SIG-M5 treated with dmso at 0.1 percent for 504 hours (cell line): Measurements from ENCODE around the gene GALNT11.
"Not testable (repeated sequence)": the region's sequence is repeated elsewhere in the genome, so short reads cannot be mapped to it uniquely, and the experiment has no call there.

Experiments
- DNase-seq: peaks from one replicate; lab custom pipeline; 2025; ENCODE audit not compliant: unreplicated experiment; lab: John Stamatoyannopoulos, UW

Gene GALNT11

GRCh38 chr7:152074673-152075072 lies 49.2 kb downstream of the GALNT11 start:
- no peak for DNase-seq

GRCh38 chr7:152075379-152075778 lies 49.9 kb downstream of the GALNT11 start:
- DNase-seq: not testable (repeated sequence)

- peak; percentile 5 for DNase-seq
These were observed 50.9 kb downstream of the GALNT11 start for GRCh38 chr7:152076324-152076821.

DNA sequence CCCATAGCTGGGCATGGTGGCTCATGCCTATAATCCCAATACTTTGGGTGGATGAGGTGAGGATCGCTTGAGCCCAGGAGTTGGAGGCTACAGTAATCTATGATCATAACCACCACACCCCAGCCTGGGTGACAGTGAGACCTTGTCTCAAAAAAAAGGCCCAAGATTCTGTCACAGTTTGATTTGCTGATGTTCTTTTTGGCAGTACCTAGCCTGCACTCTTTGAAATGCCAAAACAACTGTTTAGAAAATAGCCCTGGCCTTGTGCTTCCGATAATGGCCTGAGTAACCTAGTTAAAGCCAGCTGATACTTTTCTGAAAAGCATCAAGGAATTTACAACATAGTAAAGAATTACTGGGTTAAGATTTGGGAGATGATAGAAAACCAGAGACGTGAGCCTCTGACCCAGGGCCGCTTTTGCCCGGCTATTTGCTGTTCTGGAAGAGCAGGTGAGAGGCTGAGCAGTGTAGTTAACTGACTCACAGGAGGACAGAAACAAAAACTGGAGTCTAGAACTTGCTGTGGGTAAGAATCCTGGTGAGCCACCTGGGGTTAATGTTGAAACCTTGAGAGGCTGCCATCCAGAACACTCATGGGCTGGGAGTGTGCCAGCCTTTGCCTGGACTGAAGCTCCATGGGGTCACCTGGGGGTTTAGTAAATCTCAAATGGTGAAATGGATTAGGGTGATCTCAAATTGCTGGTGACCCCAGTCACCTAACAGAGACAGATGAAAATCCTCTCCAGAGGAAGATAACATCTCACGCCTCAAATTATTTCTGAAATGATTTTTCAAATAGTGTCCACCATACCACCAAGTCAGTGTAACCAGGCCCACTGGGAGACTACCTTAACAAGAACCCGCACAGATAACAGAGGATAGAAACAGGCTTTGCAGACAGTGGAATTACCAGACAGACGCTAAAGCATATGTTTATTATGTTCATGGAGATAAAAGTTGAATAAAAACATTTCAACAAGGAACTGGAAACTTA lies 51.8 kb downstream of the GALNT11 start:
- no peak for DNase-seq

DNA sequence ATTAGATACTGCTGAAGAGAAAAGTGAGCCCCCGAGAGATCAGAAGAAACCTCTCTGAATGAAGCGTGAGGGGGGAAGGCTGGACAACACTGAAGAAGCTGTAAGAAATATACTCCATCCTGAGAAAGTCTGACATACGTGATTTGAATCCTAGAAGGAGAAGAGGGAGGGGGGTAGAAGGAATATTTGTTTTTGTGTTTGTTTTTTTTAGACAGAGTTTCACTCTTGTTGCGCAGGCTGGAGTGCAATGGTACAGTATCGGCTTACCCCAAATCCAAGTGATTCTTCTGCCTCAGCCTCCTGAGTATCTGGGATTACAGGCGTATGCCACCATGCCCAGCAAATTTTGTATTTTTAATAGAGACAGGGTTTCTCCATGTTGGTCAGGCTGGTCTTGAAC lies 52.6 kb downstream of the GALNT11 start:
- DNase-seq: no peak

- no peak for DNase-seq
These were observed 53.3 kb downstream of the GALNT11 start for GRCh38 chr7:152078786-152079185.

- no peak for DNase-seq
These were observed 55.6 kb downstream of the GALNT11 start for GRCh38 chr7:152081088-152081487.

GRCh38 chr7:152082073-152082721 lies 56.7 kb downstream of the GALNT11 start:
- peak; percentile 50 for DNase-seq

- DNase-seq: no peak
These were observed 59.7 kb downstream of the GALNT11 start for GRCh38 chr7:152085131-152085530.

DNA sequence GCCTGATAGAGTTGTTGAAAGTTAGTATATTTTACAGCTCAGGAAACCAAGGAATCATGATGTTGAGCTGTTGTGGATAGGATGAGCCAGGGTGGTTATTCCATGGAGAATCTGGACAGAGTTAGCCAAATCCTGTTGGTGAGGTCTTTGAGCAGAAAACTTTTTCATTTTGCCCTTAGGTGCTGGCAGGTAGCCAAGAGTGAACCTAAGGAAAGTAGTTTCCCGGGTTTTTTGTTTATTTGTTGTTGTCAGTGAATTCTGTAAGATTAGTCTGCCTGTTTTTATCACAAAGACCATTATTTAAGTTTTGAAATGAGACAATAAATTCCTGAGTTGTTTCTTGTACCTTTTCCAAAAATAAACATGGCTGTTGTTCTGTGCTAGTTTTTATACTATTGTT lies 61.0 kb downstream of the GALNT11 start:
- DNase-seq: no peak

DNA sequence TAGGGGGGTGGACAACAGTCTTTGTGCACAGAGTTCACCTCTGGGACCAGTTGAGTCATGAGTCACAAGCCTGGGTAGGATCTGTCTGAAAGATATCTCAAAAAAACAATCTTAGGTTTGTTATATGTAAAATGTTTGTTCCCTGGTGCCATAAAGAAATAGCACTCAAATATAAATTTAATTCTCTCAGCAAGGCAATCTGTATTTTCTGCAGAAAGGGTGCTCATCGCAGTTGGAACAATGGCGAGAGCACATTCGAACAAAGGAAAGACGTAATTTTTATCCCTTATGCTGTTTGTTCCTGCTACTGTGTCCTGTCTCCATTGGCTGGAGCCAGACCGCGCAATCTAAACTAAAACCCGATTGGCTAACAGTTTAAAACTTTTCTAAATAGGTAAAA lies 63.7 kb downstream of the GALNT11 start:
- no peak for DNase-seq

DNA sequence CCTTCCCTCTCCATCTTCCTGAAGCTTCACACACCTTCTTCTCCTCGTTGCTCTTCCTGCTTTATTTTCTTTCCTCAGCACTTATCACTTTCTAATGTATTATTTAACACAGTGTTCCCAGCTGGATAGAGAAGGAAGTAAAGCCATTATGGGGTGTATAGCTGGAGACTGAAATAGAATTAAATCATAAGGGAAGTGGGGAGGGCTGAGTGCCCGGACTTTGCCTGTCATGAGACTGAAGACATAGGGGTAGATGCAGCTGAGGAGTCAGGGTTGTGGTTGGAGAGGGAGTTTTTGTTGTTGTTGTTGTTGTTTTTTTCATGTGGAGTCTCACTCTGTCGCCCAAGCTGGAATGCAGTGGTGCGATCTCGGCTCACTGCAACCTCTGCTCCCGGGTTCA lies 65.3 kb downstream of the GALNT11 start:
- DNase-seq: no peak

GRCh38 chr7:152093717-152094116 lies 68.2 kb downstream of the GALNT11 start:
- DNase-seq: no peak

DNA sequence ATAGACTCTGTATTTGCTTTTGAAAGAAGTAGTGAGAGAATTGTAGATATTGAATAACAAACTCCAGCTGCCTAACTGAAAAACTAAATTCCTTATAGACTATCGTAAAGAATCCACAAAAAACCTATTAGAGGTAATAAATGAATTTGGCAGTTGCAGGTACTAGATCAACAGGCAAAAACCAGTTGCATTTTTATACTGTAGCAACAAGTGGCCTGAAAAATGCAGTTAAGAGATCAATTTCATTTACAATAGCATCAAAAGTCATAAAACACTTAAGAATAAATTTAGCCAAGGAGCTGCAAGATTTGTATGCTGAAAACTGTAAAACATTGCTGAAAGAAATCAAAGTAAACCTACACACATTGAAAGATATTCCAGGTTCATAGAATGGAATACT lies 70.3 kb downstream of the GALNT11 start:
- no peak for DNase-seq

DNA sequence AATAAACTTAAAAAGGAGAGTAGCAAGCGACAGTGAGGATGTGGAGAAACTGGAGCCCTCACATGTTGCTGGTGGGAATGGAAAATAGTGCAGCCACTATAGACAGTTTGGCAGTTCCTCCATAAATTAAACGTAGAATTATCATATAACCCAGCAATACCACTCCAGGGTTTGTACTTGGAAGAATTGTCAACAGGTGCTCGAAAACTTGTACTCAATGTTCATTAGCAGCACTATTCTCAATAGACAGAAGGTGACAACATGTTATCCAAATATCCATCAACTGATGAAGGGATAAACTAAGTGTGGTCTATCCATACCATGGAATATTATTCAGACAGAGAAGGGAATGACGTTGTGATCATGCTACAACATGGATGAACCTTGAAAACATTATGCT lies 71.9 kb downstream of the GALNT11 start:
- no peak for DNase-seq

GRCh38 chr7:152103066-152103465 lies 77.6 kb downstream of the GALNT11 start:
- DNase-seq: no peak

DNA sequence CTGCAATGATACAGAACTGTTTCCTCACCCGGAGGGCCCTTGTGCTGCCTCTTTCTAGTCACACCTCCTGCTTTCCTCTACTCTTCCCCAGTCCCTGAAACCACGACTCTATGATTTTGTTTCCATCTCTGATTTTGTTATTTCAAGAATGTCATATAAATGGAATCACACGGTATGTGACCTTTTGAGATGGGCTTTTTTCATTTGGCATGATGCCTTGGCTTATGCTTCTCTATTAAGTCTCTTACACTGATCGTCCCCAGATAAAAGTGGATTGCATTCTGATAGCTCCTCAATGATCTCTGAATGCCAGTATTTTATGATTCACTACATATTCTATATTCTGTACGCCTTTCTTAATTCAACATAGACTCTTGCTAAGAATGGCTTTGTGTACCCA lies 78.2 kb downstream of the GALNT11 start:
- no peak for DNase-seq

- no peak for DNase-seq
These were observed 79.7 kb downstream of the GALNT11 start for GRCh38 chr7:152105205-152105604.

DNA sequence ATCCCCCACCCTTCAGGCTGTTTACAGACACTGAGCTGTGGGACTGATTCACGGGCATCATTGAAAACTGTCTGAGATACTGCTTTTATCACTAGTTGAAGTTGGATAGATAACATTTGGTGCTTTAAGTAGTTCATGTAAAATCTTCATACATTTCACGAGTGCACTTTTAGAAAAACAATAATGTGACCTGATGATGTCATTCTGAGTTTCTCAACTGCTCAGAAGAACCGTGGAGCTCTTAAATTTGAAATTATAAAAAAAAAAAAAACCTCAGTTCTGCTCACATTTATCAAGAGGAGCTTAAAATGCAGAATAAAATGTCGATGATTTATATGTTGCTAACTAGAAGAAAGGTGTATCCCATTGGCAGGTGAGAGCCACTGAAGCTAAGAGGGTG lies 81.5 kb downstream of the GALNT11 start:
- no peak for DNase-seq

DNA sequence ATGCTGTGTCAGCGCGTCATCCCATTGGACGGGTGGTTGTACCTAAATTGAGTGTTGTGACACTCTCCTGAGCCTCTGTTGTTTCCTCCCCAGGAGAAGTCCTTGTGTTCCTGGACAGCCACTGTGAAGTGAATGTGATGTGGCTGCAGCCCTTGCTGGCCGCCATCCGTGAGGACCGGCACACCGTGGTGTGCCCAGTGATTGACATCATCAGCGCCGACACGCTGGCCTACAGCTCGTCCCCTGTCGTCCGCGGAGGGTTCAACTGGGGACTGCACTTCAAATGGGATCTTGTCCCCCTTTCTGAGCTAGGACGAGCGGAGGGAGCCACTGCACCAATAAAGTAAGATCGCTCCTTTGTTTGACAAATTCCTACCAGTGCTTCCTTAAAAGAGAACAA lies 82.5 kb downstream of the GALNT11 start:
- DNase-seq: no peak

- no peak for DNase-seq
These were observed 82.9 kb downstream of the GALNT11 start for GRCh38 chr7:152108359-152108758.

DNA sequence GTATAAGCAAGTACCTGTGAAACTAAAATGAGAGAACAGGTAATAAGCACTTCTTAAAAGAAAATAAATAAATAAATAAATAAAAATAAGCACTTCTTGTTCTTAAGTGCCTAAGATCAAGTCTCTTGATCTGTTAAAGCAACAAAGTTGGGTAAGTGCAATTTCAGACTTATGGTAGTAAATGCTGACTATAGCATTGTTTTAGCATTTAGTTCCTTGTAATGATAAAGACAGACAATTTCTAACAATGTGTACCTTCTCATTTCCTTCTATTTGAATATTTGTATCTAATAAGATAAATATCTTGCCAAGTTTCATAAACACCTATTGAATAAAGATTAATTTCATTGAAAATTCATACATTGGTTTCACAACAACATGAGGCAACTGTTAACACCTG lies 87.4 kb downstream of the GALNT11 start:
- no peak for DNase-seq
